Measurements from ENCODE around the gene HECW1.

DNA sequence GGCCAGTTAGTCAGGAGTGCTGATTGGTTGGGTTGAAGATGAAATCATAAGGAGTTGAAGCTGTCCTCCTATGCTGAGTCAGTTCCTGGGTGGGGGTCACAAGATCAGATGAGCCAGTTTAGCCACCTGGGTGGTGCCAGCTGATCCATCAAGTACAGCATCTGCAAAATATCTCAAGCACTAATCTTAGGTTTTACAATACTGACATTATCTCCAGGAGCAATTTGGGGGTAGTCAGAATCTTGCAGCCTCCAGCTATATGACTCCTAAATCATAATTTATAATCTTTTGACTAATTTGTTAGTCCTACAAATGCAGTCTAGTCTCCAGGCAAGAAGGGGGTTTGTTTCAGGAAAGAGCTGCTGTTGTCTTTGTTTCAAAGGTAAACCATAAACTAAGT, 286.4 kb downstream of the HECW1 start:
- no peak for TF ChIP-seq POLR2A (IDR thresholded peaks at IDR 0.05; ENCODE audit: low read depth, low read length)
- TF ChIP-seq TAF1 (IDR thresholded peaks at IDR 0.05; ENCODE audit: low read depth, low read length) = no peak

All from GM12891 (cell line).